ENCODE results near the gene FBXW10.
"Not testable (repeated sequence)": the region's sequence is repeated elsewhere in the genome, so short reads cannot be mapped to it uniquely, and the experiment has no call there.

The FBXW10 gene

DNA sequence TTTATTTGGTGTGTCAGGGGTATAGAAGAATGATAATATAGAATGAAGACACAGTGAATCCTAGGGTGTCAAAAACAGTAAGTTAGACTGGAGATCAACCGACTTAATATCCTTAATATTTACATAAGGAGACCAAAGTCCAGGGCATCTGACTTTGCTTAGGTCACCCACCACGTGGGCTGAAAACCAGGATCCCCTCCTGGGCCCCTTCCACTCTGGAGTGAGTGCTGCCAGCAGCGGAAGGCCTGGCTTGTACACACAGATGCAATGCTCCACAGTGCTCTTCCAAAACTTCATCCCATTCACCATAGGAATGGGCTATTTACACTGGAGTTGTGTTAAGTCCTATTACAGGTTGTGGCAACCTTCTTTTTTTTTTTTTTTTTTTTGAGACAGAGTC, 2.7 kb downstream of the FBXW10 start:
- not testable (repeated sequence) for FAIRE-seq

DNA sequence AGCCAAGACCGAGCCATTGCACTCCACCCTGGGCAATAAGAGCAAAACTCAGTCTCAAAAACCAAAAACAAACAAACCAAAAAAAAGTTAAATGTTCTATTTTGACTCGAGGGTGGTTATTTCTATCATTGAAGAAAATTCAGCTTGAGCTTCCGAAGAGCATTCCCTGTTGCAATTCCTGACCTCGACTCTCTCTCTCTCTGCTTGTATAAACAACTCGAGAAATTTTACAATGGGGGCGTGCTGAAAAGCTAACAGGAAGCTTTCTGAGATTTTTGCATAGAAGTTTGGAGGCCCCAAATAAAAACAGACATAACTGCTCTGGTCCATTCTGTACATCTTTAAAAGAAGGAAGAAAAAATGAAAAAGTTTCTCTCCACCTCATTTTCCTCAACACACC, 3.6 kb downstream of the FBXW10 start:
- not testable (repeated sequence) for FAIRE-seq; DNase-seq (ENCODE audit: low spot score)

More for the DNA sequence above, 2.7 kb downstream of the FBXW10 start:
- DNase-seq (ENCODE audit: low spot score): not testable (repeated sequence)

DNA sequence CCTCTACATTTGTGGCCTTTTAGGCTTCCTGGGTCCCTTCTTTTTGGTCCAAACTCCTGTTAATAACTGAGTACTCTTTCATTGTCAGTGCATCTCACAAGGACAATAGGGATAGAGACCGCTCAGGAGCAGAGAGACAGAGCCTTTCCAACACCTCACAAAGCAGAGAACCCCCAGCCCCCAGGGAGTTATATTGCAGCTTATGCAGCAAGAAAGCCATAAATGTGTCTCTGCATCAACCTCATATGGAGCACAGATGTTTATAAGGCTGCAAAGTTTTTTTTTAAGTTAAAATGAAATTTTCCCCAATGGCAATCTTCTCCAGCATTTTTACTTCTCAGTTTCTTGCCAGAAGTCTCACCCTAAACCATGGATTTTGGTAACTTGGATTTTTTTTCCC, 6.4 kb downstream of the FBXW10 start:
- not testable (repeated sequence) for FAIRE-seq; DNase-seq (ENCODE audit: low spot score)

- DNase-seq (ENCODE audit: low spot score); FAIRE-seq: not testable (repeated sequence)
Observed at GRCh38 chr17:18753829-18754409, 10.1 kb downstream of the FBXW10 start.

DNA sequence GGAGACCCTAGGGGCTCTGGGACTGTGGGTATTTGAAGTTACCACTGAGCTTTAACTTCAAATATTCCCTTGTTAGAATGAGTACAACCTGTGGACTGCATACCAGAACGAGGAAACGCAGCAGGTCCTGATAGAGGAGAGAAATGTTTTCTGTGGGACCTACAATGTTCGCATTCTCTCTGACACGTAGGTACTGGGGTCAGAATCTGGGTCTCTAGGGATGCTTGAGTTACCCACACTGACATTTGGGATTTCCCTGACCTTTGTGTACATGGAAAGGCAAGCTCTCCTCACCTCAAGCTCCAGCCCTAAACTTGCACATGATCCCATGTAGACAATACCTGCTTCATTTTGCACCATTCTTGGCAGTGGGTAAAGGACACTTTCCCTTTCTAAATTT, 12.1 kb downstream of the FBXW10 start:
- not testable (repeated sequence) for DNase-seq (ENCODE audit: low spot score); FAIRE-seq

- not testable (repeated sequence) for DNase-seq (ENCODE audit: low spot score); FAIRE-seq
Observed at GRCh38 chr17:18757368-18758044, 13.7 kb downstream of the FBXW10 start.

DNA sequence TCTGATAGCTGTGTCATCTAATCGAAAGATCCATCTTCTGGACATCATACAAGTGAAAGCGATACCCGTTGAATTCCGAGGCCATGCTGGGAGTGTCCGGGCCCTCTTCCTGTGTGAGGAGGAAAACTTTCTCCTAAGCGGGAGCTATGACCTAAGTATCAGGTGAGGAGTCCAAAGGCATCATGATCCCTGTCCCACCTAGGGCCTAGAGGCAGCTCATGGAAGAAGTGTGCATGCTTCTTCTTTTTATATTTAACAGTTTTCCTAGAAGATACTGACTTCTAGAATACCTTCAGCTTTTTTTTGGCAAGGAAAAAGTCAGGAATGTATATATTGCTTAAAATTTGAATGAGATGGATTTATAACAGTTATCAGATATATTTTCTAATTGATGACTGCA, 14.5 kb downstream of the FBXW10 start:
- not testable (repeated sequence) for DNase-seq (ENCODE audit: low spot score); FAIRE-seq

DNA sequence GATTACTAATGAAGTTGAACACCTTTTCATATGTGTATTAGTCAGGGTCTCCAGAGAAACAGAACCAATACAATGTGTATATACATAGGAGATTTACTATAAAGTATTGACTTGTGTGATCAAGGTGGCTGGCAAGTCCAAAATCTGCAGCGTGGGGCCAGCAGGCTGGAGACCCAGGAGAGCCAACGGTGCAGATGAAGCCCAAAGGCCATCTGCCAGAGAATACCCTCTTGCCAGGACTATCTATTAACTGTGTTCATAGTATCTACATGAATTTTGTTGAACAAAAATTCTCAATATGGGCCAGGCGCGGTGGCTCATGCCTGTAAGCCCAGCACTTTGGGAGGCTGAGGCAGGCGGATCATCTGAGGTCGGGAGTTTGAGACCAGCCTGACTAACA, 16.4 kb downstream of the FBXW10 start:
- not testable (repeated sequence) for FAIRE-seq; DNase-seq (ENCODE audit: low spot score)

DNA sequence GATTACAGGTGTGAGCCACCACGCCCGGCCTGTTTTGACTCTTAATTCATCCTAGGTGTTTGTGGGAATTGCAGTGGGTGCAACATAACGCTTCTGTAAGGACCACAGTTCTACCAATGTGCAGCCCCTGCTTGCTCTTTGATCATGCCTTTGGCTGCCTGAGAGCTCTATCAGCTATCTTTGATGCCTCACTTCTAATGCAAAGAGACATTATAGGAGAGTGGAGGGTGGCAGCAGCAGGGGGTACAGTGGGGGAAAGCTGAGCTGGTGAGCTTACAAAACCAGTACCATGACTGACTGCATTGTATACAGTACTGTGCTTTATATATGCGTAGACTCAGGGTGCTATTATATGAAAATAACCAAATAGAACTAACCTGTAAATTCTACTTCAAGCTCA, 26.7 kb downstream of the FBXW10 start:
- FAIRE-seq: not testable (repeated sequence)

DNA sequence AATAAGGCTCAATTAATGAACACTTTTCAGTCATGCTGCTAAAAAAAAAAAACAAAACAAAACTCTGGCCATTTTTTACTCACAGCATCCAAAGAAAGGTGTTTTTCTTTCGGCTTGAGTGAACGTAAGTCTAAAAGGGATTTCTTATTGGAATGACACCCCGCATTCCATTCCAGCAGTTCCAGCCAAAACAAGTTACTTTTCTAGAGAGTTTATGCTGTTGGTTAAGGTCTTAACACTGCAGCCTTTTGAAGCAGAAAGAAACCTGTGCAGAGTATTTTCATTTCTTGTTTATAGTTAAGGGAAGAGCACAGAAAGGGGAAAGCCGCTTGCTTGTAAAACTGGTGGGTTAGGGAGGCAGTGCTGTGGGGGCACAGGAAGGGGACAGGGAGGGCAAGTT, 27.2 kb downstream of the FBXW10 start:
- not testable (repeated sequence) for FAIRE-seq

More for the DNA sequence above, 26.7 kb downstream of the FBXW10 start:
- DNase-seq (ENCODE audit: low spot score): not testable (repeated sequence)

GRCh38 chr17:18772471-18772870, 28.6 kb downstream of the FBXW10 start:
- FAIRE-seq: no peak

More for the DNA sequence above, 27.2 kb downstream of the FBXW10 start:
- not testable (repeated sequence) for DNase-seq (ENCODE audit: low spot score)

GRCh38 chr17:18780991-18781718, 37.3 kb downstream of the FBXW10 start, which contains the start of gene TVP23B:
Gene TVP23B (plus strand): TSS chr17:18781183. CDS start chr17:18781294, 111 bp downstream.
- peak; percentile 83 for DNase-seq (ENCODE audit: low spot score)
- not testable (repeated sequence) for FAIRE-seq

More at GRCh38 chr17:18772471-18772870, 28.6 kb downstream of the FBXW10 start:
- no peak for DNase-seq (ENCODE audit: low spot score)

DNA sequence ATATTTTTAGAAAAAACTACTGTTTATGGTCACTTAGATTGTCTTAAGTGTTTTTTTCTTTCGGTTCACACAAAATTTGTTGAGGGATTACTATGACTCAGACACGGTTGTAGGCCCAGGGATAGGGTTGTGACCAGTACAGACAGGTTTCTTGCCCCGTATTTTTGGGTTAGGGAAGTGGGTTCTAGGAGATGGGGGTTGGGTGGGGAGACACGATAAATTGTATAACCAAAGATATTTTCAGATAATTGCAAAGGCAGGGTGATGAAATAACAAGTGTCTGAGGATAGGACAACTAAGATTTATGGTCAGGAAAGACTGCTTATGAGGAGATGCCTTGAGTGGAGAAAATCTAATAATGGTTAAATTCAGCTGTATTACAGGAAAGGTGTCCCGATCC, 38.0 kb downstream of the FBXW10 start:
- not testable (repeated sequence) for FAIRE-seq; DNase-seq (ENCODE audit: low spot score)

DNA sequence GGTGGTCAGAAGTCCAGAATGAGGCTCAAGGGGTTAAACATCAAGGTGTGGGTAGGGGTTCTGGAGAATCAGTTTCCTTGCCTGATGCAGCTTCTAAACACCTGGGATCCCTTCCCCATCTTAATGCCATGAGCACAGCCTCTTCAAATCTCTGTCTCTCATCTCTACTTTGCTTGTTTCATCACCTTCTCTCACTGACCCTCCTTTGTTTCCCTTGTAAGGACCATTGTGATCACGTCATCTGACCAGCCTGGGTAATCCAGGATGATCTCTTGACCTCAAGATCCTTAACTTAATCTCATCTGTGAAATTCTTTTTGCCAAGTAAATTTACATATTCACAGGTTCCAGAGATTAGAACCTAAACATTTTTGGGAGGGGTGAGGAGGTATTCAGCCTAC, 42.1 kb downstream of the FBXW10 start:
- FAIRE-seq; DNase-seq (ENCODE audit: low spot score): not testable (repeated sequence)

DNA sequence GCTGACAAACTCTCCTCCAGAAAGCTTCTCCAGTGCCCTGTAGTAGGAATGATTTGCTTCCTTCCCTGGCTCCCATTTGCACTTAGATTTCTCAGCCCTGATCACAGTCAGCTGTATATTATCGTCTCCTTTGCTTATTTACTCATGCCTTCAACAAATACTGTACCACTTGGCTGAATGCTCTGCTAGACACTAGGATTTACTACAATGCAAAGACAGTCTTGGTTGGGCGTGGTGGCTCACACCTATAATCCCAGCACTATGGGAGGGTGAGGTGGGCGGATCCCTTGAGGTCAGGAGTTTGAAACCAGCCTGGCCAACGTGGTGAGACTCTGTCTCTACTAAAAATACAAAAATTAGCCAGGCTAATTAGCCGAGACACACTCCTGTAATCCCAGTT, 43.0 kb downstream of the FBXW10 start:
- not testable (repeated sequence) for DNase-seq (ENCODE audit: low spot score); FAIRE-seq

DNA sequence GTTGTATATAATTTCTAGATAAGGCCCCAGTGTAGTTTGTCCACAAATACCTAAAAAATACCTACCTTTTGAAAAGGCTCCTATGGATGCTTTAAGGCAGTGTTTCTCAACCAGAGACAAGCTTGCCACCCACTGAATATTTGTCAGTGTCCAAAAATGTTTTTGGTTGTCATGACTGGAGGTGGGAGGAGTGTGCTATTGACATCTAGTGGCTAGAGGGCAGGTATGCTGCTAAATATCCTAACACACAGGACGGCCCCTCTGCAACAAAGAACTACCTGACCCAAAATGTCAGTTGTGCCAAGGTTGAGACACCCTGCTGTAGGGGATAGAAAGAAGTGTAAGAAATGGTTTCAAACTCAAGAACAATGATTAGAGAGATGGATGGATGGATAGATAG, 47.5 kb downstream of the FBXW10 start:
- not testable (repeated sequence) for FAIRE-seq; DNase-seq (ENCODE audit: low spot score)

DNA sequence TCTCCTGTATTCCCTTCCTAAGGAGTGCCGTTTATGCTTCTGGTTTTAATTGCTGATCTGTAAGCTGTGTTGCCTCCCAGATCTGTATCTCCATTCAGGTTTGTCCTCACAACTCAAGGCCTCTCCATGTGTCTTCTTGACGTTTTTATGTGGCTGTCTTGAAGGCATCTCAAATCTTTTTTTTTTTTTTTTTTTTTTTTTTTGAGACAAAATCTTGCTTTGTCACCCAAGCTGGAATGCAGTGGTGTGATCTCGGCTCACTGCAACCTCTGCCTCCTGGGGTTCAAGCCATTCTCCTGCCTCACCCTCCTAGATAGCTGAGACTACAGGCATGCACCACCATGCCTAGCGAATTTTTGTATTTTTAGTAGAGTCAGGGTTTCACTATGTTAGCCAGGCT, 51.0 kb downstream of the FBXW10 start:
- not testable (repeated sequence) for FAIRE-seq; DNase-seq (ENCODE audit: low spot score)

DNA sequence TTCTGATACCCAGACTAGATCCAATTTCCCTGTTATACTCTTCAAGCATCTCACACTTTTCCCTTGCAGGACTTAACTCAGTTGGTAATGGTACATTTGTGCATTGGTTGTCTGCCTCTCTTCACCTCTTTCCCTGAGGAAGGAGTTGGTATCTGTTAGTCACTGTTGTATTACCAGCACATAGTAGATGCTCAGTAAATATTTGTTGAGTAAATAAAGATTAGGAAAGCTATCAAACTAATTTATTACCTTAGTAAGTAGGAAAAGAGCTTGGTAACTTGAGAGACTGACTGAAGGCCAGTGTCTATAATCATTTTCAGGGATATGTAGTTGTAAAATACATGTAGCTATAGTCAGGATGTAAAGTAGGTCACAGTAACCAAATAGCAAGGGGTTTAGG, 53.0 kb downstream of the FBXW10 start:
- FAIRE-seq; DNase-seq (ENCODE audit: low spot score): not testable (repeated sequence)

- FAIRE-seq; DNase-seq (ENCODE audit: low spot score): not testable (repeated sequence)
Observed at GRCh38 chr17:18803458-18804245, 59.8 kb downstream of the FBXW10 start.

- not testable (repeated sequence) for DNase-seq (ENCODE audit: low spot score); FAIRE-seq
Observed at GRCh38 chr17:18815924-18816323, 72.1 kb downstream of the FBXW10 start.
